HCT116 (cell line): ENCODE results near the gene ZNF862.

Source experiments
- CTCF ChIP-seq, 3 experiments: fragments of 200-600 bp in 1 of 3; sonication (generic) in 1 of 3; IDR thresholded peaks in 2 of 3; conservative IDR thresholded peaks in 1 of 3; 2 replicates each; pipeline ENCODE4 v1.5.1; 2012 to 2017; ENCODE audit warnings: low read depth in 2 of 3, low read length in 2 of 3, antibody characterized with exemption in 1 of 3, borderline replicate concordance in 1 of 3, control low read depth in 1 of 3, mild to moderate bottlenecking in 1 of 3, mixed read lengths in 1 of 3, mixed run types in 1 of 3, moderate library complexity in 1 of 3; ENCODE audit not compliant: insufficient read depth in 1 of 3
- EZH2 ChIP-seq: fragments of 200-600 bp; sonication (generic); IDR thresholded peaks from 2 replicates; pipeline ENCODE4 v1.6.1; 2017; ENCODE audit warnings: antibody characterized with exemption, mixed run types
- SP1 ChIP-seq: IDR thresholded peaks from 2 replicates; pipeline ENCODE4 v1.6.1; 2012; ENCODE audit warnings: low read depth
- ZBTB33 ChIP-seq: IDR thresholded peaks from 2 replicates; pipeline ENCODE4 v1.6.1; 2011; ENCODE audit warnings: mild to moderate bottlenecking, low read length, moderate library complexity; ENCODE audit not compliant: insufficient replicate concordance; ENCODE audit errors: extremely low read depth

- TF ChIP-seq CTCF (IDR thresholded peaks at IDR 0.05 in 2 of 3, conservative IDR thresholded peaks at IDR 0.05 in 1 of 3; ENCODE audit: borderline replicate concordance in 1 of 3, insufficient read depth in 1 of 3, low read depth in 2 of 3, low read length in 2 of 3) (no peak), ZBTB33 (no peak), SP1 (no peak), EZH2 (no peak)
Observed at GRCh38 chr7:149804106-149804505, 34.1 kb upstream of the ZNF862 start.
